ENCODE results near the gene IRAK1.

Gene IRAK1

GRCh38 chrX:154043003-154043763 is 23.5 kb upstream of the IRAK1 start:
- in situ Hi-C loops (cut with MboI; ENCODE audit: low sequenced_read_pairs) = no loop called here

- in situ Hi-C loops (cut with MboI; ENCODE audit: low sequenced_read_pairs) = no loop called here
Measured at GRCh38 chrX:154040863-154041262, 21.2 kb upstream of the IRAK1 start.

GRCh38 chrX:154040307-154040756 is 20.6 kb upstream of the IRAK1 start:
- in situ Hi-C loops (cut with MboI; ENCODE audit: low sequenced_read_pairs) = no loop called here

- in situ Hi-C loops (cut with MboI; ENCODE audit: low sequenced_read_pairs) = no loop called here
Measured at GRCh38 chrX:154039577-154039976, 19.9 kb upstream of the IRAK1 start.

- in situ Hi-C loops (cut with MboI; ENCODE audit: low sequenced_read_pairs) = no loop called here
Measured at GRCh38 chrX:154038656-154039055, 19.0 kb upstream of the IRAK1 start.

GRCh38 chrX:154037754-154038153 is 18.1 kb upstream of the IRAK1 start:
- in situ Hi-C loops (cut with MboI; ENCODE audit: low sequenced_read_pairs) = no loop called here

GRCh38 chrX:154036513-154036912 is 16.8 kb upstream of the IRAK1 start:
- in situ Hi-C loops (cut with MboI; ENCODE audit: low sequenced_read_pairs) = no loop called here

GRCh38 chrX:154033848-154034247 is 14.1 kb upstream of the IRAK1 start:
- in situ Hi-C loops (cut with MboI; ENCODE audit: low sequenced_read_pairs) = no loop called here

- in situ Hi-C loops (cut with MboI; ENCODE audit: low sequenced_read_pairs) = no loop called here
Measured at GRCh38 chrX:154032653-154033052, 13.0 kb upstream of the IRAK1 start.

- in situ Hi-C loops (cut with MboI; ENCODE audit: low sequenced_read_pairs) = no loop called here
Measured at GRCh38 chrX:154032160-154032559, 12.5 kb upstream of the IRAK1 start.

- in situ Hi-C loops (cut with MboI; ENCODE audit: low sequenced_read_pairs) = no loop called here
Measured at GRCh38 chrX:154030715-154031305, 11.1 kb upstream of the IRAK1 start.

- in situ Hi-C loops (cut with MboI; ENCODE audit: low sequenced_read_pairs) = no loop called here
Measured at GRCh38 chrX:154030266-154030665, 10.6 kb upstream of the IRAK1 start.

GRCh38 chrX:154029439-154029838 is 9.7 kb upstream of the IRAK1 start:
- in situ Hi-C loops (cut with MboI; ENCODE audit: low sequenced_read_pairs) = no loop called here

GRCh38 chrX:154028502-154029184 is 8.9 kb upstream of the IRAK1 start:
- in situ Hi-C loops (cut with MboI; ENCODE audit: low sequenced_read_pairs) = no loop called here

GRCh38 chrX:154027986-154028385 is 8.3 kb upstream of the IRAK1 start:
- in situ Hi-C loops (cut with MboI; ENCODE audit: low sequenced_read_pairs) = no loop called here

GRCh38 chrX:154027022-154027402 is 7.3 kb upstream of the IRAK1 start:
- in situ Hi-C loops (cut with MboI; ENCODE audit: low sequenced_read_pairs) = no loop called here

- in situ Hi-C loops (cut with MboI; ENCODE audit: low sequenced_read_pairs) = no loop called here
Measured at GRCh38 chrX:154026136-154027021, 6.7 kb upstream of the IRAK1 start.

GRCh38 chrX:154025230-154025629 is 5.5 kb upstream of the IRAK1 start:
- in situ Hi-C loops (cut with MboI; ENCODE audit: low sequenced_read_pairs) = no loop called here

- in situ Hi-C loops (cut with MboI; ENCODE audit: low sequenced_read_pairs) = no loop called here
Measured at GRCh38 chrX:154024271-154024670, 4.6 kb upstream of the IRAK1 start.

GRCh38 chrX:154023276-154024000 is 3.7 kb upstream of the IRAK1 start:
- in situ Hi-C loops (cut with MboI; ENCODE audit: low sequenced_read_pairs) = no loop called here
